ENCODE measurements around the gene GRIA1. TPM values are rescaled to one million over a fixed set of nuclear protein-coding genes. Genes with fewer than 3 reads are reported as not detected.

GRIA1 gene
- total RNA-seq, 3 donors from 2014 or later = 0.33 to 0.88 TPM; not detected in 1

DNA sequence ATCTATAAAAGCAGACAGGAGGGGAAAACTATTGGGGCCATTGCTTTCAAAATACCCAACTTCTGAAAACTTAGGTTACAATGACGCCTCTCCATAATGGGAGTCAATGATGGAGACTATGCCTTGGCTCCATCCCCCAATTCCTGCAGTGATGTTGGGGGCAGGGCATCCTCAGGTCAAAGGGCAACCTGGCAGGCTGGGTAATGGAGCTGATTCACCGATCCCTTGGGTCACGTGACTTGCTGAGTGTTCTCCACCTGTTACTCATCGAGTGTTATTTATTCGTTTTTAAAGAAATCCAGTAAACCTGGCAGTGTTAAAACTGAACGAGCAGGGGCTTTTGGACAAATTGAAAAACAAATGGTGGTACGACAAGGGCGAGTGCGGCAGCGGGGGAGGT, 303.9 kb downstream of the GRIA1 start:
- H3K9me3 ChIP-seq = no peaks in the 10 kb centered on the region
- DNase-seq (ENCODE audit: low spot score in 2 of 2) = no peak
- no peaks in the 10 kb centered on the region for H3K36me3 ChIP-seq
- TF ChIP-seq POLR2A (IDR thresholded peaks at IDR 0.05) (no peak), POLR2AphosphoS5 (IDR thresholded peaks at IDR 0.05) (no peak)
- TF ChIP-seq, protein P1, sequence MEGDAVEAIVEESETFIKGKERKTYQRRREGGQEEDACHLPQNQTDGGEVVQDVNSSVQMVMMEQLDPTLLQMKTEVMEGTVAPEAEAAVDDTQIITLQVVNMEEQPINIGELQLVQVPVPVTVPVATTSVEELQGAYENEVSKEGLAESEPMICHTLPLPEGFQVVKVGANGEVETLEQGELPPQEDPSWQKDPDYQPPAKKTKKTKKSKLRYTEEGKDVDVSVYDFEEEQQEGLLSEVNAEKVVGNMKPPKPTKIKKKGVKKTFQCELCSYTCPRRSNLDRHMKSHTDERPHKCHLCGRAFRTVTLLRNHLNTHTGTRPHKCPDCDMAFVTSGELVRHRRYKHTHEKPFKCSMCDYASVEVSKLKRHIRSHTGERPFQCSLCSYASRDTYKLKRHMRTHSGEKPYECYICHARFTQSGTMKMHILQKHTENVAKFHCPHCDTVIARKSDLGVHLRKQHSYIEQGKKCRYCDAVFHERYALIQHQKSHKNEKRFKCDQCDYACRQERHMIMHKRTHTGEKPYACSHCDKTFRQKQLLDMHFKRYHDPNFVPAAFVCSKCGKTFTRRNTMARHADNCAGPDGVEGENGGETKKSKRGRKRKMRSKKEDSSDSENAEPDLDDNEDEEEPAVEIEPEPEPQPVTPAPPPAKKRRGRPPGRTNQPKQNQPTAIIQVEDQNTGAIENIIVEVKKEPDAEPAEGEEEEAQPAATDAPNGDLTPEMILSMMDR (IDR thresholded peaks at IDR 0.05) = no peak
- intact Hi-C loops (cut with DNase I; ENCODE audit: low total_unique reads) = no loop called here
- H3K27me3 ChIP-seq = no peaks in the 10 kb centered on the region
- no peaks in the 10 kb centered on the region for H3K4me1 ChIP-seq
- H3K27ac ChIP-seq = no peak overlapping the region
- no peak overlapping the region for H3K4me3 ChIP-seq

DNA sequence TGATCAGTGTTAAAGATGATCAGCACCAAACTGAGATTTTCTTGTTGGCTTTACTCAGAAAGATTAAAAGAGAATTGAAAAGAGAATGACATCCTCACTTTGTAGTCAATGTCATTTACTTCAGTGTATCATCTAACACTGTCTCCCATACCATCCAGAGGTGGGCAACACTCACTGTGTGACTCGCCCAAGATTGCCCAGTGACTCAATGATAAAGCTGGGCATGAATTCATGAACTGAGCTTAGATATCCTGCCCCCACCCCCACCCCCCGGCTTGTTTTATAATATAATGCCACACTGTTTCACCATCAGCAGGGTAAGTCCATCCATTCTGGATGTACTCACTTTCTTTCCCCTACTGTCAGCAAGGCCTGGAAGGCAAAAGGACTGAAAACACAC, 306.1 kb downstream of the GRIA1 start:
- Histone ChIP-seq H3K9me3 (no peaks in the 10 kb centered on the region), H3K27ac (no peak overlapping the region), H3K4me3 (no peak overlapping the region), H3K27me3 (no peaks in the 10 kb centered on the region), H3K4me1 (no peaks in the 10 kb centered on the region), H3K36me3 (no peaks in the 10 kb centered on the region)
- DNase-seq (ENCODE audit: low spot score in 2 of 2) = no peak
- intact Hi-C loops (cut with DNase I; ENCODE audit: low total_unique reads) = no loop called here
- TF ChIP-seq POLR2A (IDR thresholded peaks at IDR 0.05) = no peak
- TF ChIP-seq, protein P1 (IDR thresholded peaks at IDR 0.05) = no peak
- TF ChIP-seq POLR2AphosphoS5 (IDR thresholded peaks at IDR 0.05) = no peak

DNA sequence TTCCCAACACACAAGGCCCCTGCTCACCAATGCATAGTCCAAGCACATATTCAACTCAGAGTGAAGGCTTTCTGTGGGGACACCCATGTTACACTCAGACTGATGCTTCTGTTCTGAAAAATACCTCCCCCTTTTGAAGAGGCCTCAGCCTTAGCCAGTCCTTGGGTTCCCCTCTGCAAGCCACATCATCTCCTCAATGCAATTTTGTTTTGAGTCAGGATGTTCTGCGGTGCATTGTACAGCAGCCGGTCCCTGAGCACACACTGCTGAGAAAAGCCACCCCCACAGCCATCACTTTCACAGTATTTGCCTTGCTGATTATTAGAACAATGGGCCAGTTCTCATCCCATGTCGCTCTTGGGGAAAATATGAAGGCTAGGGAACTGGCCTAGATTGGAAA, 307.0 kb downstream of the GRIA1 start:
- H3K27me3 ChIP-seq = no peaks in the 10 kb centered on the region
- no peak overlapping the region for H3K4me3 ChIP-seq
- no peak for TF ChIP-seq POLR2A (IDR thresholded peaks at IDR 0.05)
- TF ChIP-seq POLR2AphosphoS5 (IDR thresholded peaks at IDR 0.05) = no peak
- H3K9me3 ChIP-seq = no peaks in the 10 kb centered on the region
- DNase-seq (ENCODE audit: low spot score in 2 of 2) = no peak
- H3K36me3 ChIP-seq = no peaks in the 10 kb centered on the region
- intact Hi-C loops (cut with DNase I; ENCODE audit: low total_unique reads) = no loop called here
- H3K4me1 ChIP-seq = no peaks in the 10 kb centered on the region
- H3K27ac ChIP-seq = no peak overlapping the region

DNA sequence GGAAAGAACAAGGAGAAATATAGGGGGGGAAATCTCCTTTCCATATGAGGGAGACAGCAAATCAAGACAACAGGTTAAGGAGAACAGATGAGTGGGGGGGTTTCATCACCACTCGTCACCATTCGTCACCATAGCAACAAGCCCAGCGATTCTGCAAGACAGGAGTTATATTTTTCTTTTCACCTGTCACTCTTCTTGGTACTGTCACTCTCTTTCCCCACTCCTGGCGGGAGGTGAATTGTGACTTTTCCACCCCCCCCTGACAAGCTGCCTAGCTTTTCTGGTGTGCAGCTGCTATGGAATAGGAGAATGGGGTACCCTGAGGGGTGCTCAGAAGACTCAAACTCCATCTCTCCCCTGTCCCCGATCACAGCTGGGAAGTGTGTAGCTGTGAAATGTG, 308.4 kb downstream of the GRIA1 start:
- TF ChIP-seq, protein P1 (IDR thresholded peaks at IDR 0.05) = no peak
- TF ChIP-seq POLR2AphosphoS5 (IDR thresholded peaks at IDR 0.05) = no peak
- H3K4me1 ChIP-seq = no peaks in the 10 kb centered on the region
- H3K27ac ChIP-seq = no peak overlapping the region
- DNase-seq (ENCODE audit: low spot score in 2 of 2) = no peak
- H3K9me3 ChIP-seq = no peaks in the 10 kb centered on the region
- no peaks in the 10 kb centered on the region for H3K36me3 ChIP-seq
- H3K27me3 ChIP-seq = no peaks in the 10 kb centered on the region
- no peak overlapping the region for H3K4me3 ChIP-seq
- intact Hi-C loops (cut with DNase I; ENCODE audit: low total_unique reads) = no loop called here

DNA sequence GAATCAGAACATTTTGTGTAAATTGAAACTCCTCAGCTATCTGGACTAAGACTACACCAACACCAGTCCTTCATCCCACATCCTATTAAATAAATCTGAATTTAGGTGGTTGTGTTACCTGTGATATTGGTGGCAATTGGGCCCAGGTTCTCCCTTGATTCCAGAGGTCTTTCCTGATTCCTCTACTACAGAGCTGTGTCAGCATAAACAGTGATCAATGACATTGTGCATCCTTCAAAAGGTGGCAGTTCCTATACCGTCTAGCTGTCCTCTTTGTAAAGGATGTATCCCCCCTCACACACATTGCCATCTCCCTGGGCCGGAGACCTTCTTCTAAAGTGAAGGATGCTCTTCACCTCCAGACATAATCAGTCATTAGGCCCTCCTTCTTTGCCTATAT, 309.0 kb downstream of the GRIA1 start:
- TF ChIP-seq POLR2AphosphoS5 (IDR thresholded peaks at IDR 0.05) (no peak), POLR2A (IDR thresholded peaks at IDR 0.05) (no peak)
- TF ChIP-seq, protein P1 (IDR thresholded peaks at IDR 0.05) = no peak
- intact Hi-C loops (cut with DNase I; ENCODE audit: low total_unique reads) = no loop called here
- no peaks in the 10 kb centered on the region for H3K27me3 ChIP-seq
- no peaks in the 10 kb centered on the region for H3K9me3 ChIP-seq
- no peak for DNase-seq (ENCODE audit: low spot score in 2 of 2)
- H3K27ac ChIP-seq = no peak overlapping the region
- no peak overlapping the region for H3K4me3 ChIP-seq
- H3K36me3 ChIP-seq = no peaks in the 10 kb centered on the region
- H3K4me1 ChIP-seq = no peaks in the 10 kb centered on the region

Measured in breast epithelium (tissue), 4 donors.